GM21619 (cell line): ENCODE measurements around the gene PTPRT.
"Not testable (repeated sequence)": the region's sequence is repeated elsewhere in the genome, so short reads cannot be mapped to it uniquely, and the experiment has no call there.

Experiments used
- ATAC-seq: cut with Tn5 transposase; IDR thresholded peaks from one replicate; pipeline ENCODE4 v1.9.1; 2021; ENCODE audit not compliant: unreplicated experiment

PTPRT gene

GRCh38 chr20:43187476-43188233 is 2.1 kb downstream of the PTPRT start:
- no peak for ATAC-seq

DNA sequence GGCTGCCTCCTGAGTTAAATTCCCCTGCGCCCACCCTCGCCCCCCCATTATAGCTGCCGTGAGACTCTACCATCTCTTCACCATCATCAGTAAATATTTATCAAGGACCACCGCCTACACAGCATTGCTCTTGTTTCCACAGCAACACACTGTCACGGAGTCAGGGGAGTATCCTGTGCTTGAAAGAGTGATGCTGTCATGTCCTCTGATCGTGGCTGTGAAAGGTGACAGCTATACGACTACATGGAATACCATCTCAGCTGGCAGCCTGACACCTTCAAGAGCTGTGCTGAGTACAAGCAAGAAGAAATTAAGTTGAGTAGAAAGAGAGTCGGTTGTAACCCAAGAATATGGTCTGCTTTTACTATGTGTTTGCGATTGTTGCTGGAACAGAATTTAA is 3.4 kb downstream of the PTPRT start:
- ATAC-seq: no peak

GRCh38 chr20:43185901-43186300 is 3.8 kb downstream of the PTPRT start:
- no peak for ATAC-seq

GRCh38 chr20:43183536-43184070 is 6.1 kb downstream of the PTPRT start:
- ATAC-seq: no peak

DNA sequence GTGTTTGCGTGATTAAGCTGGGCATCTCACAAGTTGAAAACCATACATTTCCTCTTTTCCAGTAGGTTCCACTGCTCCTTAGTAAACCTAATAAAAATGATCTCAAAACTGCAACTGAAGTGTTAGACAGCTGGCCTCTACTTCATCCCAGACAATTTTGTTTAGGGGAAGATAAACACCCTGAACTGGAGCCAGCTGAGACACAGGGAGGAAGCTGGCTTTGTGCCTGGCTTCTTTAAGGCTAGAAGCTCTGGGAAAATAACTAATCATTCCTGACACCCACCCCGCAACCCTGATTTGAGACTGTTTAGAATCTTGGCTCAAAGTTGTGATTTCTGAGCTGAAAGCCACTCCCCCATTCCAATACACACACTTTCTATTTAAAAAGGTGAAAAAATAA is 11.6 kb downstream of the PTPRT start:
- no peak for ATAC-seq

- ATAC-seq: no peak
These were observed 13.0 kb downstream of the PTPRT start for GRCh38 chr20:43176726-43177125.

DNA sequence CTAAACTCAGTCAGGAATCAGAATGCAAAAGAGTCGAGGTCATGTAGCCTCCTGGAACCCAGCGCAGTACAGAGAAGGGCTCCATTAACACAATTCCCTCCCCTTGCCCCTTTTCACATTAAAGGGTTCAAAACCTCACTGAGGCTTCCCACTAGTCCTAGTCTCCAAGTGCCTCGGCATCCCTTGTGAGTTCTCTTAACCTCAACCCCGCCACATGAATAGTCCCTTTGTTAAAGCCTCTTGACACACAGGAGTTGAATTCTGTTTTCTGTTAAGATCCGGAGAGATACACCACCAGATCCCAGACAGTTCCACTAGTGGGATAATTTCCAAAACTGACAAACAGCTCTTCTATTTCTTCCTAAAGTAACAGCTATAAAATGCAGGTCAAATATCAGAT is 17.8 kb downstream of the PTPRT start:
- no peak for ATAC-seq

DNA sequence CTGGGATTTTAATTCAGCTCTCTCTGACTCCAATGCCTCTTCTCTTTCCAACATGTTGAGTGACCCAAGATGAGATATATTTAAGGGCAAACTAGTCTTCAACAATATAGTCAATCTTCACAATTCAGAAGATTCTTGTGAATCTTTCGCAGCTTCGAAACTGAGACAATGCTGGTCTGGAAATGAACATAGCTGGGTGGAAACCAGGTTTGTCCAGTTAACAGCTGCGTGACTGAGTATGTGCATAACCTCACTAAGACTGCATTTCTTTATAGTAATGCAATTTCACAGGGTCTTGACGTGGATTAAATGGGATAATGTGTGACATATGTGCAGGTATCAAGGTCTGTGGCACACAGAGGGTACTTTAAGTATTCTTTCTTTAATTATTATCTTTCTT is 18.9 kb downstream of the PTPRT start:
- no peak for ATAC-seq

- ATAC-seq: no peak
These were observed 22.1 kb downstream of the PTPRT start for GRCh38 chr20:43167615-43168014.

DNA sequence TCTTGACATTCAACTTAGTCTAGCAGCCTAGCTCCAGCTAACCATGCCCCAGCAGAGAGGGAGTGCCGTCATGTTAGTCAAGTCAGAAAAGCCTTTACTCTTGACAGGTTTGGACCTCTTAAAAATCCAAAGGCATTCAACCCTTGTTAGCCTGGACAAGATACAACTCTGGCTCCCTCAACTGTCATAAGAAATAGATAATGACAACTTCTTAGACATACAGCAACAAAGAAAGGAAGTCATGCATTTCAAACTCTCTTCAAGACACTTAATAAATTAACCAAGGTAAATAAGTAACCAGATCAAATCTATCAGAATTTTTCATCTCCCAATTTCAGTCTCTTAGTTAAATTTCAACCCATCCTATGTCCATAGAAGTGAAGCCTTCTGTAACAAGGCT is 22.7 kb downstream of the PTPRT start:
- no peak for ATAC-seq

DNA sequence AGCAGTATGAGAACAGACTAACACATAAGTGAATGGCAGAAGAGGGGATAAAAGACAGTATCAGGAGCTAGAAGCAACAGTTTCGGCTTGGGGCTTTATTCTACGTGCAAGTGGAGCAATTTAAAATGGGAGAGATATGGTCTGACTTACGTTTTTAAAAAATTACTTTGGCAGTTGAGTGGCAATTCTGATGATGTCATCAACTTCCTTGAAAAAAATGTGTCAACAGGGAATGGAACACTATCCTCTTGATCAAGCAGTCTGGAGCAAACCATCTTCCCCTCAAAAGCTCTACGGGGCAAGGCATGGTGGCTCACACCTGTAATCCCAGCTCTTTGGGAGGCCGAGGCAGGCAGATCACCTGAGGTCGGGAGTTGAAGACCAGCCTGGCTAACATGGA is 24.1 kb downstream of the PTPRT start:
- ATAC-seq: no peak

DNA sequence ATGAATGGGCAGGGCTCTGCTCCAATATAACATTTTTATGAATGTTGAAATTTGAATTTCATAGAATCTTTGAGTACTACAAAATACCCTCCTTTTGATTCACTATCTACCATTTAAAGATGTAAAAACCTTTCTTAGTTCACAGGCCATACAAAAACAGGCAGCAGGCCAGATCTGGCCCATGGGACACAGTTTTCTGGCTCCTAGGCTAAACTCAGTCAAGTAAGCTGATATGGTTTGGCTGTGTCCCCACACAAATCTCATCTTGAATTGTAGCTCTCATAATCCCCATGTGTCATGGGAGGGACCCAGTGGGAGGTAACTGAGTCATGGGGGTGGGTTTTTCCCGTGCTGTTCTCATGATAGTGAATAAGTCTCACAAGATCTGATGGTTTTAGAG is 25.0 kb downstream of the PTPRT start:
- ATAC-seq: not testable (repeated sequence)

GRCh38 chr20:43161716-43162115 is 28.0 kb downstream of the PTPRT start:
- ATAC-seq: no peak

- no peak for ATAC-seq
These were observed 28.8 kb downstream of the PTPRT start for GRCh38 chr20:43160941-43161340.

GRCh38 chr20:43159994-43160393 is 29.7 kb downstream of the PTPRT start:
- ATAC-seq: no peak

GRCh38 chr20:43155366-43156100 is 34.2 kb downstream of the PTPRT start:
- ATAC-seq: no peak

DNA sequence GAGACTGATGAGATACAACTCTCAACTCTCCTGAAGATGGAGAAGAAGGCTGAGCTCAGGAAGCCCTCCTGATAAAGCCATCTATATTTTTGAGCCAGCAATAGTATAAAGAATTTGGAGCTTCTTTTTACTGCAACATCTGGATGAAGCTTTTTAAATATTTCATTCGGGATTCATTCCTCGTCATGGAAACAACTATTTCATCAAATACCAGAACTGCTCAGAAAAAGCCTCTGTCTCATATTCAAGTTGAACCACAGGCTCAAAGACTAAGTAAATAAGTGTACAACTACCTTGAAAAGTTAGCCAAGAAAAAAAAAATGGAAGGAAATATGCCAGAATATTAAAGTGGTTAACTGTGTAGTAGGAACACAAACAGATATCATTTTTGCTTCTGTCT is 37.8 kb downstream of the PTPRT start:
- ATAC-seq: no peak

DNA sequence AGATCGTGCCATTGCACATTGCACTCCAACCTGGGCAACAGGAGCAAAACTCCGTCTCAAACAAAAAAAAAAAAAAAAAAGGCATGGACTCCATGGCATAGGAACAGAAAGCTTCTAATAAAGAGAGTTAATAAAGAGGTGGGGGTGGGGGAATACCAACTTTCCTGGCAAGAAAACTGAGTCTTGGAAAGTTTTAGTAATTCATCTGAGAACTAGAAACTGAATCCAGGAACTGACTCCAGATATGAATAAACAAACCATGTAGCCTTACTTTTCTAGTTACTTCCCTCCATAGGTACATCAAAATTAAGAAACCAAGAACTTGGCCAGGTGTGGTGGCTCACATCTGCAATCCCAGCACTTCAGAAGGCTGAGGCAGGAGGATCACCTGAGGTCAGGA is 38.5 kb downstream of the PTPRT start:
- ATAC-seq: no peak

DNA sequence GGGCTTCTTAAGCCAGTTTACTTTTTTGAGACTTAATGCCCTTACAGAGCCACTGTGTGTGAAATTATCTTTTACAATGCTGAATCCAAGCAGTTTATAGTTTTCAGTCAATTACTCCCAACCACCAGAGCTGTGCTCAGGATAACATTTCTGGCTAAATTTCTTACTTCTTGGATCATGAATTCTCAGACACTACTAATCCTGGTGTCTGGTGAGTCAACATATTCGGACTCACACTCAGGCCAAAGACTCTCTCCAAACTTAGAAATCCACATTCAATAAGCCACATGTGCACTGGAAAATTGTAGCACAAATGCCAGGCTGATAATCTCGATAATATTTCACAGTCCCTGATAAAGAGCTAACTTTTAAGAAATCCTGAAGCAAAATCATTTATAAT is 49.0 kb downstream of the PTPRT start:
- no peak for ATAC-seq

GRCh38 chr20:43138061-43138770 is 51.5 kb downstream of the PTPRT start:
- no peak for ATAC-seq

DNA sequence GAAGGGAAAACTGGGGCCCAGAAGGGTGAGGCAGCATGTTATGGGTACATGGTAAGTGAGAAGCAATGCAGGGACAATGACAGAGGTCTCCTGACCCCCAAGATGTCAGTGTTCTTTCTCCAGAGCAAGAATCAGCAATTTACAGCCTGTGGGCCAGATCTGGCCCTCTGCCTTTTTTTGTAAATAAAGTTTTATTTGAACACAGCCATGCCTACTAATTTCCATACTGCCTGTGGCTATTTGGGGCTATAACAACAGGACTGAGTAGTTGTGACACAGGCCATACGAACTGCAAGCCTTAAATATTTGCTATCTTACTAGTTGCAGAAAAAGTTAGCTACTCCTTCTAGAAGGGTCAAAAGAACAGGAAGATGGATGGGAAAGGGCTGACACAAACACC is 52.5 kb downstream of the PTPRT start:
- no peak for ATAC-seq

- ATAC-seq: no peak
These were observed 65.5 kb downstream of the PTPRT start for GRCh38 chr20:43124241-43124640.
